ENCODE measurements around the gene GPR158. TPM values are rescaled to one million over a fixed set of nuclear protein-coding genes. Genes with fewer than 3 reads are reported as not detected.

Gene GPR158
- total and polyA plus RNA-seq, 2 donors from 2014 or later = 0.09 to 0.22 TPM

GRCh38 chr10:25493122-25493893 lies 318.5 kb downstream of the GPR158 start:
- H3K4me3 ChIP-seq (ENCODE audit: low read length in 3 of 3) = no peak overlapping the region
- no peaks in the 10 kb centered on the region for H3K36me3 ChIP-seq (ENCODE audit: control insufficient read depth in 2 of 3, insufficient read depth in 3 of 3, low read length in 3 of 3)
- intact Hi-C loops (cut with DNase I) = no loop called here
- H3K27me3 ChIP-seq (ENCODE audit: control insufficient read depth, insufficient read depth, low read length) = no peaks in the 10 kb centered on the region
- FAIRE-seq (no peak), DNase-seq (no peak)
- TF ChIP-seq, protein P1, sequence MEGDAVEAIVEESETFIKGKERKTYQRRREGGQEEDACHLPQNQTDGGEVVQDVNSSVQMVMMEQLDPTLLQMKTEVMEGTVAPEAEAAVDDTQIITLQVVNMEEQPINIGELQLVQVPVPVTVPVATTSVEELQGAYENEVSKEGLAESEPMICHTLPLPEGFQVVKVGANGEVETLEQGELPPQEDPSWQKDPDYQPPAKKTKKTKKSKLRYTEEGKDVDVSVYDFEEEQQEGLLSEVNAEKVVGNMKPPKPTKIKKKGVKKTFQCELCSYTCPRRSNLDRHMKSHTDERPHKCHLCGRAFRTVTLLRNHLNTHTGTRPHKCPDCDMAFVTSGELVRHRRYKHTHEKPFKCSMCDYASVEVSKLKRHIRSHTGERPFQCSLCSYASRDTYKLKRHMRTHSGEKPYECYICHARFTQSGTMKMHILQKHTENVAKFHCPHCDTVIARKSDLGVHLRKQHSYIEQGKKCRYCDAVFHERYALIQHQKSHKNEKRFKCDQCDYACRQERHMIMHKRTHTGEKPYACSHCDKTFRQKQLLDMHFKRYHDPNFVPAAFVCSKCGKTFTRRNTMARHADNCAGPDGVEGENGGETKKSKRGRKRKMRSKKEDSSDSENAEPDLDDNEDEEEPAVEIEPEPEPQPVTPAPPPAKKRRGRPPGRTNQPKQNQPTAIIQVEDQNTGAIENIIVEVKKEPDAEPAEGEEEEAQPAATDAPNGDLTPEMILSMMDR (IDR thresholded peaks at IDR 0.05; ENCODE audit: borderline replicate concordance, extremely low read depth, insufficient read depth) = no peak
- H3K9ac ChIP-seq (ENCODE audit: low read length in 3 of 3) = no peak overlapping the region
- no peaks in the 10 kb centered on the region for H3K9me3 ChIP-seq (ENCODE audit: control insufficient read depth in 2 of 3, insufficient read depth in 1 of 3, low read length in 3 of 3)
- no peak overlapping the region for H3K27ac ChIP-seq (ENCODE audit: low read depth in 2 of 2, low read length in 2 of 2)
- H3K4me1 ChIP-seq (ENCODE audit: control insufficient read depth in 2 of 3, insufficient read depth in 2 of 3, low read depth in 1 of 3, low read length in 3 of 3) = no peaks in the 10 kb centered on the region

DNA sequence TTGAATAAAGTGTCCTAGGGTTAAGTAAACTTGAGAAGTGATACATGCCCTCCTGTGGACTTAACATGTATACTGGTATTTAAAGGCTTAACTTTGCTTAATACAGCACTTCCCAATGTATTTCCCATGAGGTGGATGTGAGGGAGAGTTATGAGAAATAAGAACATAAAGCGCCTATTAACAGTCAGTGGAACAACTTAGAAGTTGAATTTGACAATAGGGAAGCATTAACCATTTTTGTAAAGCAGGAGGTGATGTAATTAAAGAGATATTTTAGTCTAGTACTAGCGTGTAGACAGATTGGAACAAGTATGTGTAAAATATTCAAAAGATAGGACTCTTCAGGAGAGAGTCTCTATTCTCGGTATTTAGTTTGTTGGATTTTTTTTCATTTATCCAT lies 322.4 kb downstream of the GPR158 start:
- Histone ChIP-seq H3K27me3 (ENCODE audit: control insufficient read depth, insufficient read depth, low read length) (no peaks in the 10 kb centered on the region), H3K4me3 (ENCODE audit: low read length in 3 of 3) (no peak overlapping the region), H3K9ac (ENCODE audit: low read length in 3 of 3) (no peak overlapping the region), H3K9me3 (ENCODE audit: control insufficient read depth in 2 of 3, insufficient read depth in 1 of 3, low read length in 3 of 3) (no peaks in the 10 kb centered on the region), H3K27ac (ENCODE audit: low read depth in 2 of 2, low read length in 2 of 2) (no peak overlapping the region), H3K4me1 (ENCODE audit: control insufficient read depth in 2 of 3, insufficient read depth in 2 of 3, low read depth in 1 of 3, low read length in 3 of 3) (no peaks in the 10 kb centered on the region), H3K36me3 (ENCODE audit: control insufficient read depth in 2 of 3, insufficient read depth in 3 of 3, low read length in 3 of 3) (no peaks in the 10 kb centered on the region)
- FAIRE-seq (no peak), DNase-seq (no peak)
- intact Hi-C loops (cut with DNase I) = no loop called here
- TF ChIP-seq, protein P1 (IDR thresholded peaks at IDR 0.05; ENCODE audit: borderline replicate concordance, extremely low read depth, insufficient read depth) = no peak

- no peak overlapping the region for H3K27ac ChIP-seq (ENCODE audit: low read depth in 2 of 2, low read length in 2 of 2)
- FAIRE-seq = no peak
- DNase-seq = no peak
- H3K36me3 ChIP-seq (ENCODE audit: control insufficient read depth in 2 of 3, insufficient read depth in 3 of 3, low read length in 3 of 3) = no peaks in the 10 kb centered on the region
- no peak overlapping the region for H3K9ac ChIP-seq (ENCODE audit: low read length in 3 of 3)
- no peaks in the 10 kb centered on the region for H3K4me1 ChIP-seq (ENCODE audit: control insufficient read depth in 2 of 3, insufficient read depth in 2 of 3, low read depth in 1 of 3, low read length in 3 of 3)
- TF ChIP-seq, protein P1 (IDR thresholded peaks at IDR 0.05; ENCODE audit: borderline replicate concordance, extremely low read depth, insufficient read depth) = no peak
- intact Hi-C loops (cut with DNase I) = no loop called here
- no peak overlapping the region for H3K4me3 ChIP-seq (ENCODE audit: low read length in 3 of 3)
- H3K27me3 ChIP-seq (ENCODE audit: control insufficient read depth, insufficient read depth, low read length) = no peaks in the 10 kb centered on the region
- no peaks in the 10 kb centered on the region for H3K9me3 ChIP-seq (ENCODE audit: control insufficient read depth in 2 of 3, insufficient read depth in 1 of 3, low read length in 3 of 3)
Observed at GRCh38 chr10:25498645-25499044, 323.8 kb downstream of the GPR158 start.
